Stimulated activated CD8-positive, alpha-beta memory T cell treated with anti-CD3 and anti-CD28 coated beads, Interleukin-2, amount 100 ng/mL, for 1 hour (primary cell): ENCODE measurements around the gene FICD.
A peak's percentile ranks its signal among the peaks of the same experiment; 100 is the strongest.

ENCODE experiments used
- DNase-seq, 2 donors: peaks; one replicate each; pipeline ENCODE4 v3.0.0-alpha.2; 2020; ENCODE audit warnings: low read depth in 2 of 2

Gene FICD

GRCh38 chr12:108567406-108568337 lies 52.6 kb downstream of the FICD start:
- no peak for DNase-seq

GRCh38 chr12:108568338-108569154 lies 53.5 kb downstream of the FICD start:
- DNase-seq, result peak in 1 of 2 donors; percentile 30
